GM10248 (cell line): ENCODE measurements around the gene WNK2.
"Not testable (repeated sequence)": the region's sequence is repeated elsewhere in the genome, so short reads cannot be mapped to it uniquely, and the experiment has no call there.

Experiments
- CTCF ChIA-PET: fragments of 300-600 bp; sonication (Branson Sonifier 250); formaldehyde crosslinking; extraction: SDS; loops from one replicate; lab custom pipeline; 2021; ENCODE audit warnings: antibody characterized with exemption; lab: Yijun Ruan, JAX
- POLR2A ChIA-PET: fragments of 350-650 bp; sonication (Branson Sonifier 250); formaldehyde crosslinking; extraction: SDS; loops from one replicate; lab custom pipeline; 2020; ENCODE audit warnings: antibody characterized with exemption; lab: Yijun Ruan, JAX
- DNase-seq: peaks from one replicate; pipeline ENCODE4 v3.0.0; 2012; ENCODE audit errors: extremely low spot score
- TF ChIP-seq, protein P1 (sequence below): IDR thresholded peaks from 2 replicates; pipeline ENCODE4 v1.5.1; 2012; ENCODE audit warnings: mild to moderate bottlenecking, low read depth; ENCODE audit errors: extremely low read depth, missing control alignments, control extremely low read depth

The WNK2 gene

DNA sequence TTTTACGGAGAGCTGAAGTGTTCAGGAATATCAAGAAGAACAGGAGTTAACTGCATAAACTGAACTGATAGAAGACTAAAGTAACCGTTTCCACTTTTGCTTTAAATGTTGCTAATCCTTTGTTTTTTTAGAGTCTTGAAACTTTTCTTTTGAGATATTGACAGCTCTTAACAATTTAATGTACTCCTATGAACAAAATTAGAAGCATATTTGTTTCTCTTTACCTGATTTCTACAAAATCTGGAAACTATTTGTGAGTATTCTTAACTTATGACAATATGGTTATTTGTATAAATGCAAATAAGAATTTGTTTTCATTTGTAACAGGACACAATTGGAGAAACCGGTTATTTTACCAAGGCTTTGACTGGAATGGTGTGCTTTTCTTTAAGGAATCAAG lies 178.1 kb downstream of the WNK2 start:
- DNase-seq, result no peak
- ChIA-PET POLR2A (no interaction called here), CTCF (no interaction called here)
- TF ChIP-seq, protein P1, sequence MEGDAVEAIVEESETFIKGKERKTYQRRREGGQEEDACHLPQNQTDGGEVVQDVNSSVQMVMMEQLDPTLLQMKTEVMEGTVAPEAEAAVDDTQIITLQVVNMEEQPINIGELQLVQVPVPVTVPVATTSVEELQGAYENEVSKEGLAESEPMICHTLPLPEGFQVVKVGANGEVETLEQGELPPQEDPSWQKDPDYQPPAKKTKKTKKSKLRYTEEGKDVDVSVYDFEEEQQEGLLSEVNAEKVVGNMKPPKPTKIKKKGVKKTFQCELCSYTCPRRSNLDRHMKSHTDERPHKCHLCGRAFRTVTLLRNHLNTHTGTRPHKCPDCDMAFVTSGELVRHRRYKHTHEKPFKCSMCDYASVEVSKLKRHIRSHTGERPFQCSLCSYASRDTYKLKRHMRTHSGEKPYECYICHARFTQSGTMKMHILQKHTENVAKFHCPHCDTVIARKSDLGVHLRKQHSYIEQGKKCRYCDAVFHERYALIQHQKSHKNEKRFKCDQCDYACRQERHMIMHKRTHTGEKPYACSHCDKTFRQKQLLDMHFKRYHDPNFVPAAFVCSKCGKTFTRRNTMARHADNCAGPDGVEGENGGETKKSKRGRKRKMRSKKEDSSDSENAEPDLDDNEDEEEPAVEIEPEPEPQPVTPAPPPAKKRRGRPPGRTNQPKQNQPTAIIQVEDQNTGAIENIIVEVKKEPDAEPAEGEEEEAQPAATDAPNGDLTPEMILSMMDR, result no peak

DNA sequence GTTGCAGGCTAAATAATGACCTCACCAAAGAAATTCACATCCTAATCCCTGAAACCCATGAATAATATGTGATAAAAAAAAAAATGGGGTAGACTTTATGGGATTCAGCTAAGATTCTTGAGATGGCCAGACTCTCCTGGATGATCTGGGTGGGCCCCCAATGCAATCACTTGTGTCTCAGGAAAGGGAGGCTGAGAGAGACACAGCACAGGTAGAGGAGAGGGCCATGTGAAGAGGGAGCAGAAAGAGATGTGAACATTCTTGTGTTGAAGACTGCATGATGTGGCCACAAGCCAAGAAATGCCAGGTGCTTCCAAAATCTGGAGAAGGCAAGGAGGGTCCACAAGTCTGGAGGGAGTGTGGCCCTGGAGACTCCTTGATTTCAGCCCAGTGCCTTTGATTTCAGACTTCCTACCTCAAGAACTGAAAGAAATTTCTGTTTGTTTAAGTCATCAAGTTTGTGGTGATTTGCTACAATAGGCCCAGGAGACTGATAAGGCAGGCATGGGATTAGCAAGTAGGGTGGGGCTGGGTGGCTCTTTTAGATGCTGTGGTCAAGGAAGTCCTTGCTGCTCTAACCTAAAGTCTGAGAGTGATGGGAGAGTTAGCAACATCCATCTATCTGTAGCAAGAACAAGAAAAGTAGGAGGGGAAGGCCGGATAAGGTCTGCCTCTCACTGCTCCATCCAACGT lies 180.9 kb downstream of the WNK2 start:
- ChIA-PET POLR2A (no interaction called here), CTCF (no interaction called here)
- TF ChIP-seq, protein P1, result no peak
- no peak for DNase-seq

GRCh38 chr9:93365427-93366118 lies 181.6 kb downstream of the WNK2 start:
- ChIA-PET CTCF (no interaction called here), POLR2A (no interaction called here)
- DNase-seq, result no peak
- TF ChIP-seq, protein P1, result no peak

DNA sequence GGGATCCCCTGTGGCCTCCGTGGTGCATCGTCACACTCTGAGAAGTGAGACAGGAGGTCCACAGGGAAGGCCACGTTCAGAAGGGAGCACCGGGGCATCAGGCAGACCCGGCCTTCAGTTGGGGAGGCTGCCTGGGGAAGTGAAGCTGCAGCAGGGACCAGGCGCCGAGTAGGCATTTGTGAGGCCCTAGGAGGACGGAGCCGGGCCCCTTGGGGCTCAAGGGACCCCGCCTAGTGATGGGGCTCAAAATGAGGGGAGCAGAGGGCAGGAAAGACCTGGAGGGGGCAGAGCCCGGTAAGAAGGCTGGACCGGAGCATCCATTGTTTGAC lies 182.1 kb downstream of the WNK2 start:
- TF ChIP-seq, protein P1, result no peak
- ChIA-PET CTCF (no interaction called here), POLR2A (no interaction called here)
- no peak for DNase-seq

GRCh38 chr9:93366486-93366885 lies 182.5 kb downstream of the WNK2 start:
- CTCF ChIA-PET, DNase-seq, POLR2A ChIA-PET: not testable (repeated sequence)

GRCh38 chr9:93368437-93368836 lies 184.5 kb downstream of the WNK2 start:
- DNase-seq, result no peak
- CTCF ChIA-PET, result no interaction called here
- TF ChIP-seq, protein P1, result no peak
- POLR2A ChIA-PET, result no interaction called here

DNA sequence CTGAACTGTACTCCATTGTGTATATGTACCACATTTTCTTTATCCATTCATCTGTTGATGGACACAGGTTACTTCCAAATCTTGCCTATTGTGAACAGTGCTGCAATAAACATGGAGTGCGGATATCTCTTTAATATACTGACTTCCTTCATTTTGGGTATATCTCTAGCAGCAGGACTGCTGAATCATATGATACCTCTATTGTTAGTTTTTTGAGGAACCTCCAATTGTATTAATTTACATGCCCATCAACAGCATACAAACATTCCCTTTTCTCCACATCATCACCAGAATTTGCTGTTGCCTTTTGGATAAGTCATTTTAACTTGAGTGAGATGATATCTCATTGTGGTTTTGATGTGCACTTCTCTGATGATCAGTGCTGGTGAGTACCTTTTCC lies 185.7 kb downstream of the WNK2 start:
- POLR2A ChIA-PET, result no interaction called here
- no peak for DNase-seq
- CTCF ChIA-PET, result no interaction called here

More for the DNA sequence above, 185.7 kb downstream of the WNK2 start:
- TF ChIP-seq, protein P1, result no peak
